Measurements from ENCODE around the gene TMEM14C.

DNA sequence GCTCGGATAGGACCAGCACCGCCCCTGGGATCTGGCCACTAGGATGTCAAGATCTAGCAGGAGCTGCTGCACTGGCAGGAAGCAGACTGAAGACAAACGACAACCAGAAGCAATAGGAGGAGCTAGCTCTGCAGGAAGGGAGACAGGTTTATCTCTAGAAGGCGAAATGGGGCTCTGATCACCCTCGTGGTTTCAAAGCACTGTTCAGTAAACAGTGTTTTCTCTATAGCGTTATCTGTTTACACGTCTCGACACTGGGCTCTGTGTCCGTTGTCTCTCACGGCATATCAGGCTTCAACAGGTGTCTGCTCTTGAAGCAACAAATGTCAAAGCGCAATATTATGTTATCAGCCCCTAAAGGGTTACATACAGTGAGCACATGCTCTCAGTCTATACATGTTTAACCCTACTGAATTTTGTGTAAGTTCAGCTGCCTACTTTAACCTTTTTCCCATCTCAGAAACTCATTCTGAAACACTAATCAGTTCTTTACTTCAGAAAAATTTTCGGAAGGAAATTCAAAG is 48.6 kb downstream of the TMEM14C start:
- TF ChIP-seq CTCF (IDR thresholded peaks at IDR 0.05; ENCODE audit: low read length) (no peak), EZH2 (IDR thresholded peaks at IDR 0.05; ENCODE audit: borderline replicate concordance, low read length) (no peak)
